Subcutaneous adipose tissue (tissue), 4 donors: Measurements from ENCODE around the gene IRF8. TPM values are rescaled to one million over a fixed set of nuclear protein-coding genes. Genes with fewer than 3 reads are reported as not detected.

ENCODE experiments used
- CTCF ChIP-seq: fragments of 450-650 bp; IDR thresholded peaks from one replicate; pipeline ENCODE4 v1.5.1; 2016; ENCODE audit warnings: low read depth, mild to moderate bottlenecking, control low read depth, antibody characterized with exemption, moderate library complexity
- total RNA-seq, 4 donors: library from RNA; depleted of rRNA; stranded (reverse); fragments of >200 nt; gene quantifications; one replicate each; pipeline ENCODE4 v1.1.0, GENCODE V29; 2016

The IRF8 gene
- total RNA-seq, 4 donors from 2014 or later, result 40.8 to 156 (median 66.6) TPM

GRCh38 chr16:85856079-85856478 lies 42.9 kb upstream of the IRF8 start:
- TF ChIP-seq CTCF, result no peak

- no peak for TF ChIP-seq CTCF
Measured at GRCh38 chr16:85856585-85856984, 42.4 kb upstream of the IRF8 start.

- no peak for TF ChIP-seq CTCF
Measured at GRCh38 chr16:85857406-85857805, 41.6 kb upstream of the IRF8 start.

- no peak for TF ChIP-seq CTCF
Measured at GRCh38 chr16:85858984-85859817, 39.8 kb upstream of the IRF8 start.

- TF ChIP-seq CTCF, result no peak
Measured at GRCh38 chr16:85859818-85860125, 39.2 kb upstream of the IRF8 start.

GRCh38 chr16:85860413-85861094 lies 38.4 kb upstream of the IRF8 start:
- TF ChIP-seq CTCF, result no peak

- TF ChIP-seq CTCF, result no peak
Measured at GRCh38 chr16:85861095-85861825, 37.7 kb upstream of the IRF8 start.
